Fibroblast of the aortic adventitia (primary cell): ENCODE results near the gene P3H4. TPM values are rescaled to one million over a fixed set of nuclear protein-coding genes. Genes with fewer than 3 reads are reported as not detected.
"Not testable (repeated sequence)": the region's sequence is repeated elsewhere in the genome, so short reads cannot be mapped to it uniquely, and the experiment has no call there.

Experiments
- DNase-seq: peaks from one replicate; pipeline ENCODE4 v3.0.0-alpha.2; 2010; ENCODE audit warnings: low read depth
- H3K4me3 ChIP-seq: 2 replicates; pipeline ENCODE4 v1.5.1; 2011; ENCODE audit warnings: low read depth, mild to moderate bottlenecking, control low read depth, low read length, moderate library complexity
- CTCF ChIP-seq: IDR thresholded peaks from 2 replicates; pipeline ENCODE4 v1.5.1; 2011; ENCODE audit warnings: mild to moderate bottlenecking, low read length, control low read depth, inconsistent platforms; ENCODE audit not compliant: insufficient read depth
- total RNA-seq: library from RNA; depleted of rRNA; stranded (reverse); fragments of >200 nt; gene quantifications from 2 replicates; pipeline ENCODE4 v1.2.3, GENCODE V29; 2012; ENCODE audit warnings: low replicate concordance

Gene P3H4
- total RNA-seq, 1 donor = 35.5 TPM

DNA sequence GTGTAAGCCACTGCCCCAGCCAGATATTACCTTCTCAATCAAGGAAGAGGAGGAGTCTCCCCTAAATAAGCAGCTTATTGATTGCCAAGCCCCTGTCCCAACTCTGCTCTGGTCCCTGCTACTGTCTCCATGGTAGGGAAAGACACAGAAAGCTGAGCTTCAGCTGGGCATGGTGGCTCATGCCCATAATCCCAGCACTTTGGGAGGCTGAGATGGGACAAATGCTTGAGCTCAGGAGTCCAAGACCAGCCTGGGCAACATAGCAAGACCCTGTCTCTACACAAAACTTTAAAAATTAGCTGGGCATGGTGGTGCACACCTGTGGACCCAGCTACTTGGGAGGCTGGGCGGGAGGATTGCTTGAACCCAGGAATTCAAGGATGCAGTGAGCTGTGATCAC is 31.8 kb downstream of the P3H4 start:
- no peak for TF ChIP-seq CTCF
- no peak for DNase-seq
- H3K4me3 ChIP-seq = no peak overlapping the region

- DNase-seq = peak; percentile 89
- H3K4me3 ChIP-seq = no peak overlapping the region
- no peak for TF ChIP-seq CTCF
Measured at GRCh38 chr17:41777574-41778188, 34.1 kb downstream of the P3H4 start.

GRCh38 chr17:41777157-41777573 is 34.6 kb downstream of the P3H4 start:
- H3K4me3 ChIP-seq = no peak overlapping the region
- no peak for DNase-seq
- TF ChIP-seq CTCF = peak; percentile 39

- H3K4me3 ChIP-seq, DNase-seq: not testable (repeated sequence)
Measured at GRCh38 chr17:41776262-41776900, 35.4 kb downstream of the P3H4 start.

DNA sequence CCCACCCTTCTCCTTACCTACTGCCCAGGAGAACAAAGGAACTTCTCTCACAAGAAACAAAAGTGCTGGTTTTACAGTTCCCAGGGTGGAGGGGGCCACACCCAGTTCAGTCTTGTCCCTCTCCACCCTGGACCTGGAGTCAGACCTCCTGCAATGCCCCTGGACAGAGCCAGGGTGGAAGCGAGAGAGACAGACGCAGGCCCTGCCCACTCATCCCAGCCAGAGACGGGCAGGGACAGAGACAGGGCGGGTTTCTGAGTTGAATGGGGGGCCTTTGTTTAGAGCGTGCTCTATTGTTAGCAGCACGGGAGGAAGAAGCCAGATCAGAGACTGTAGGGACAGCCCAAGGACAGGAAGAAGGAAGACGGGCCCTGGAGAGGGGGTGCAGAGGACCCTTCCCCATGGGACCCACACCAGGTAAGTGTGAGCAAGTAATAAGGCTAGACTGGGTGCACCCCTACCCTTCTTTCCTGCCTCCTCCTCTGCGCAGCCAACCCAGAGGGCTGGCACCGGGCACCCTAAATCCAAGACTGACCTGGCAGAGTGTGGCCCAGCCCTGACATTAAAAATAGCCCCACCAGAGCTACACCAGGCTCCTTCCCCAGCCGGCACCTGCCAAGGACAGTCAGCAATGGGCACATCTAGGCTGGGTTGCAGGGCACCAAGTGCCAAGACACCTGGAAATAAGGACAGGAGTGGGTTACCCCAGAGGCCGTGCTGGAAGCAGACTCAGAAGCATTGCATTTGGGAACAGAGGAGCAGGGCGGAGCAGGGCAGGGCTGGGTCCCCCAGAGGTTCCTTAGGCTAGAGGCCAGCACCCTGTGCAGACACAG is 36.1 kb downstream of the P3H4 start:
- no peak for TF ChIP-seq CTCF
- no peak for DNase-seq
- no peak overlapping the region for H3K4me3 ChIP-seq

- TF ChIP-seq CTCF = no peak
- no peak overlapping the region for H3K4me3 ChIP-seq
- no peak for DNase-seq
Measured at GRCh38 chr17:41773731-41774193, 38.0 kb downstream of the P3H4 start.

DNA sequence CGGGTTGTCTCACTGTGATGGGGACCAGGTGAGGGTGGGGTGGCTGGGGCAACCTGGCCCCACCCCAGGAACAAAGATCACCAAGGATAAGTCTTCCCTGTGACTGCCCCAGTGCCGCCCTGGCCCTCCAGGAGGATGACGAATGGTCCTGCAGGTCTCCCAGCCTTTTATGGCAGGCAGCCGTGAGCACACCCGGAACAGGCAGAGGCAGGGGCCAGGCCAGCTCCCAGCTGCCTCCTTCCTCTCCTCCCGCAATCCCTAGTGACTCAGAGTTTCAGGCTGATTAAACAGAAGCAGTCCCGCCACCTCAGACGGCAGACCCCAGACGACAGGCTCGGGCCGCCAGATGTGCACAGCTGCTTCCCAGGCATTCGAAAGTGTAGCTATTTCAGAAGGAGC is 38.6 kb downstream of the P3H4 start:
- TF ChIP-seq CTCF = no peak

More for the DNA sequence above, 38.6 kb downstream of the P3H4 start:
- peak; percentile 64 for DNase-seq
- H3K4me3 ChIP-seq = no peak overlapping the region
